ENCODE data around the gene BTBD17. TPM values are rescaled to one million over a fixed set of nuclear protein-coding genes. Genes with fewer than 3 reads are reported as not detected.

BTBD17 gene
- total and polyA plus RNA-seq, 10 of the 15 experiments (the other 5 are each of a cell fraction or from before 2014, with no cell fraction given) = not detected

GRCh38 chr17:74367206-74367605 is 5.5 kb upstream of the BTBD17 start, which contains the start of gene GPR142:
GPR142 (plus strand) TSS chr17:74367506; CDS start chr17:74369541, 2,035 bp downstream.
- ChIA-PET RAD21 (ENCODE audit: unreplicated experiment) (interaction anchor here (0.9 to 6.1 kb wide), 12 partner anchors 11 to 236 kb away, joined by 3 to 83 read pairs (median 3); partner anchors contain the start of gene CD300LB), CTCF (interaction anchor here (0.5 to 6.9 kb wide), 36 partner anchors 9 to 324 kb away, joined by 3 to 114 read pairs (median 4); partner anchors contain the start of genes CD300A and CD300LB), POLR2A (no interaction called here), SMC1A (ENCODE audit: uncharacterized antibody, unreplicated experiment) (interaction anchor here (0.7 to 5.8 kb wide), 10 partner anchors 12 to 168 kb away, joined by 3 to 47 read pairs (median 4); partner anchors contain the start of gene CD300LB)
- no peaks in the 10 kb centered on the region for H3K9me3 ChIP-seq (replicated peaks; ENCODE audit: control insufficient read depth, insufficient read depth, low read length)
- no peak within 1 kb of the TSS for H3K9ac ChIP-seq (ENCODE audit: control insufficient read depth, insufficient read depth, low read length)
- no peaks in the 10 kb centered on the region for H4K20me1 ChIP-seq (ENCODE audit: control insufficient read depth, insufficient read depth)
- FAIRE-seq (no peak), ATAC-seq (no peak), DNase-seq (ENCODE audit: low read depth, low spot score) (no peak)
- H3K27ac ChIP-seq (ENCODE audit: control insufficient read depth, insufficient read depth) = no peak within 1 kb of the TSS
- no peak within 1 kb of the TSS for H3K4me3 ChIP-seq
- H3K36me3 ChIP-seq (ENCODE audit: control insufficient read depth in 2 of 2, insufficient read depth in 2 of 2, low read length in 1 of 2) = no peaks in the 10 kb centered on the region
- H3K4me2 ChIP-seq (ENCODE audit: control insufficient read depth, insufficient read depth) = no peak within 1 kb of the TSS
- no peak within 1 kb of the TSS for H2AFZ ChIP-seq (ENCODE audit: control insufficient read depth, low read depth, low read length)
- H3K4me1 ChIP-seq (ENCODE audit: control insufficient read depth, insufficient read depth, low read length) = peaks cover 7% of the 10 kb centered on the region
- 19% methylated on average over 5 of the region's 5 CpGs for WGBS (ENCODE audit: insufficient coverage, insufficient replicate concordance, low lambda C conversion rate, missing lambda C conversion rate)
- H3K27me3 ChIP-seq (replicated peaks in 1 of 2; ENCODE audit: control insufficient read depth in 2 of 2, insufficient read depth in 2 of 2, low read length in 1 of 2) = no peaks in the 10 kb centered on the region; a peak in 3 of 4 replicates
- BruUV-seq (replicated peaks) = no TSS peak
- in situ Hi-C loops (cut with MboI) (no loop called here), intact Hi-C loops (cut with micrococcal nuclease; ENCODE audit: unreplicated experiment) (no loop called here)
- no peaks in the 10 kb centered on the region for H3K79me2 ChIP-seq (ENCODE audit: control insufficient read depth, insufficient read depth, low read length)
- TF ChIP-seq ZBTB4 (CRISPR knock-in tag; IDR thresholded peaks at IDR 0.05) (no peak), RELB (IDR thresholded peaks at IDR 0.05; ENCODE audit: low read depth) (no peak), ZZZ3 (IDR thresholded peaks at IDR 0.05; ENCODE audit: control insufficient read depth, insufficient read length, low read depth) (no peak), SP1 (IDR thresholded peaks at IDR 0.05; ENCODE audit: low read depth, low read length) (no peak), EED (IDR thresholded peaks at IDR 0.05; ENCODE audit: low read depth) (no peak), JUNB (IDR thresholded peaks at IDR 0.05) (no peak), YY1 (IDR thresholded peaks at IDR 0.05; ENCODE audit: low read depth, low read length) (no peak), CHD1 (IDR thresholded peaks at IDR 0.05; ENCODE audit: low read depth, low read length) (no peak), RAD51 (IDR thresholded peaks at IDR 0.05) (no peak), EGR1 (IDR thresholded peaks at IDR 0.05; ENCODE audit: borderline replicate concordance in 1 of 2, low read depth in 2 of 2, low read length in 2 of 2) (no peak), RELA (IDR thresholded peaks at IDR 0.05; ENCODE audit: borderline replicate concordance, partially characterized antibody) (no peak), RB1 (IDR thresholded peaks at IDR 0.05; ENCODE audit: borderline replicate concordance) (no peak), PKNOX1 (IDR thresholded peaks at IDR 0.05) (no peak), ZBTB40 (IDR thresholded peaks at IDR 0.05; ENCODE audit: borderline replicate concordance) (no peak)

All from GM12878 (cell line).